Stimulated activated CD4-positive, alpha-beta T cell treated with anti-CD3 and anti-CD28 coated beads, Interleukin-15, amount 100 ng/mL, for 48 hours (primary cell): Measurements from ENCODE around the gene ADAM22.

Experiments
- DNase-seq, 2 donors: peaks; one replicate each; pipeline ENCODE4 v3.0.0-alpha.2; 2020; ENCODE audit warnings: low read depth in 2 of 2

ADAM22 gene

GRCh38 chr7:88105231-88105630 is 171.2 kb downstream of the ADAM22 start:
- no peak for DNase-seq

GRCh38 chr7:88106434-88106833 is 172.4 kb downstream of the ADAM22 start:
- DNase-seq = peak in 1 of 2 donors; percentile 3

GRCh38 chr7:88109612-88110011 is 175.6 kb downstream of the ADAM22 start:
- DNase-seq = no peak

GRCh38 chr7:88111140-88111743 is 177.2 kb downstream of the ADAM22 start:
- DNase-seq = no peak

DNA sequence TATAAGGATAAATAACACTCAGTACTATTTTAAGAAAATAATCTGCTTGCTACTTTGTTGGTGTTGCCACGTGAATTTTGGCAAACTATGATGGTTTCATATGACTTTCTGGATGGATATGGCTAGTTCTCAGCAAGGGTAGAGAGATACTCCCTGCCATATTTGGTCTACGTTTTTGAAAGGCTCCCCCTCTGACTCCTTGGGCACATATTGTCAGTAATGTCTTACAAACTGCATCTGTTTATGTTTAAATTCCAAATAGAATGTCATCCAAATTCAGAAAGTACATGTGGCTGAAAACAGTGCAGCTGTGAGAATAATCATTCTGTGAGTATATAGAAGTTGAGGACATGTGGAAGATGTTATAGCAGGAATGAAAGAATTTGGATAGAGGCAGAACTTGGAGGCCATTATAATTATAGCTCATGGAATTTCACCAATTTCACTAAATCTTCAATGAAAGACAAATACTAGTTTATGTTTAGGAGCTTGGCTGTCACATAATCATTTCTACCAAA is 178.0 kb downstream of the ADAM22 start:
- DNase-seq = no peak

GRCh38 chr7:88115258-88115796 is 181.3 kb downstream of the ADAM22 start:
- DNase-seq = no peak

DNA sequence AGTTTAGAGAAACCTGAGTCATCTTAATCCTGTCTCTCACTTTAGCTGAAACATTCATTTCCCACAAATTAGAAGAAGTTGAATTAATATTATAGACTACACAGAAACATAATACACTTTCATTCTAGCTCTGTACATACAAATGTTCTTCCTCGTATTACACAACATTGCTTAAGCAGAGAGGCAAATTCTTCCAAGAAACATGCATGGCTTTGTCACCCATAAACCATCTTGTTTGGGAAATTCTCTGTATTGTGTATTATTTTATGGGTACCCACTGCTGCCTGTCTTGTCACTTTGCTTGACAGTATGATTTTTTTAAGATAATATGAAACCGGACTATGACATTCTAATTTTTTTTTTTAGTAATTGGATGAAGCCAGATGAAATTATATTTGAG is 181.8 kb downstream of the ADAM22 start:
- DNase-seq = no peak

GRCh38 chr7:88116235-88116795 is 182.3 kb downstream of the ADAM22 start:
- DNase-seq = no peak

DNA sequence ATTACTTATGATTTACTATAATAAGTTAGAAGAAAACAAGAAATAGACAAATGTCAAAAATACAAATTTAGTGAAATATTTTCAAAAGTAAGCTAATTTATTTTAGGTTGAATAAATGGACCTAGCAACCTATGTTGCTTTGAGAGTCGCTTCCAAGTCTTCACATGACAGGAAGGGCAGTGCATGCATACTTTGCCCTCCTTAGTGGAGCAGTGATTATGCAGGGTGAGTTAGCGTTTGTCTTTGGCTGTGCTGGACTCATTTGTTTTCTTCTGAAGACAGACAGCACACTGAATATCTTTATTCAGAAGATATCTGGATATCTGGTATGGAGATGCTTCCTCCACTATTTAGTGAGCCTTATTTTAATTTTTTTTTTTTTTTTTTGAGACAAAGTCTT is 183.3 kb downstream of the ADAM22 start:
- no peak for DNase-seq

GRCh38 chr7:88121335-88121734 is 187.3 kb downstream of the ADAM22 start:
- DNase-seq = no peak

GRCh38 chr7:88127637-88128290 is 193.7 kb downstream of the ADAM22 start:
- DNase-seq = no peak

- no peak for DNase-seq
Observed at GRCh38 chr7:88132725-88133124, 198.7 kb downstream of the ADAM22 start.

GRCh38 chr7:88140947-88141346 is 206.9 kb downstream of the ADAM22 start:
- no peak for DNase-seq

DNA sequence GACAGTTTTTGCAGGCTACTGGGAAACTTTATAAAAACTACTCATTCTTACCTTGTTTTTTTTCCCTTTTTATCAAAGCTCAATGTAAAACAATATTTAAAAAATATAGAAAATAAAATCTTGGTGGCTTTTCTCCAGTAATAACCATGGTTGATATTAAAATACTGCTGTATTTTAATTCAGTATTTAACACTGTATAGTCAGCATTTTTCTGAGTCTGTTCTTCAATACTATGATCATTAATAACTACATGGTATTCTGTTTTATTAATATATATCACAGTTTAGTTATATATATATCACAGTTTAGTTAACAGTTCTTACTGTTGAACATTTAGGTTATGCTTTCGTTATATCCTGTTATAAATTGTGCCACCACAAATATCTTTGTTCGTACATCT is 207.4 kb downstream of the ADAM22 start:
- no peak for DNase-seq

- no peak for DNase-seq
Observed at GRCh38 chr7:88141953-88142352, 207.9 kb downstream of the ADAM22 start.

DNA sequence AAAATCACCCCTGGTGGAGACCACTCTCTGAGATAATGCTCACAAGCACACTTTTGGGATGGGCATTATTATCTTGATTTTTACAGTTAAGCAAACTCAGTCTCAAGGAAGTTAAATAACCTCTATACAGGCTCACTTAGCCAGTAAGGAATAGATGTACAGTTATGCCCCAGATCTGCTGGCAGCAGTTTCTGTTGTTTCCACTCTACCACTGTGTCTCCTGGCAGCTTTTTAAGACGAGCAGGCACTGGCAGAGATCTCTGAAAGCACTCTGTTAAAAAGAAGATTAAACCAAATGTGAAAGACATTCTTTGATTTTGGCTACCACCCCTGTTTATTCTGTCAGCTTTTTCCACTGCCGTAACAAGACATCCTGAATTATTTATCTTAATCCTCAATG is 212.6 kb downstream of the ADAM22 start:
- DNase-seq = no peak

DNA sequence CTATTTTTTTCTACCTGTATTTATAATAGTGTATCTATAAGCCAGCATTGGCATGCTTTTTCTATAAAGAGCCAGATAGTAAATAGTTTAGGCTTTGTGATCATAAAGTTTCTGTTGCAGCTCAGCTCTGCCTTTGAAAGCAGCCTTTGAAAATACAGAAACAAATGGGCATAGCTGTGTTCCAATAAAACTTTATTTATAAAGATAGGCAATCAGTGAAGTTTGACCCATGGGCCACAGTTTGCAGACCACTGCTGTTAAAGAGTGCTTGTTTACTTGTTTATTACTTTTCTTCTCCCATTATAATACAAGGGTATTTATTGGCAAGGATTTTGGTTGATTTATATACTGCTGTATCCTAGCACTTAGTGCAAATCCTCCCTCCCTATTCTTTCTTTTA is 213.3 kb downstream of the ADAM22 start:
- DNase-seq = no peak

DNA sequence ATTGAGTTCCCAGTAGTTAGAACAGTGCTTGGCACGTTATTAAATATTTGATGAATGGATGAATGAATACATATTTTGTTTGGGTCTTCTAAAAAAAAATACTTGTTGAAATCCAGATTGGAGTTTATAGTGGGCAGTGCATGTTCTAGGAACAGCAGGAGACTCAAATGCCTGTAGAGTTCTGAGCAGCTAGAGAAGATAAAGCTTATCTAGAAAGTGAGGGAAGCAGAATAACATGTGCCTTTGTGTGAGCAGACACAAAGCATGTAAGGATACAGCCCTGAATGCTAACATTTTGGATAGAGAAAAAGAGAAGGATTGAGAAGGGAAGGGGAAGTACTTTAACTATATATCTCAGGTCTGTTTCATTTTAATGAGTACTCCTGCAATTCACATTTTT is 213.9 kb downstream of the ADAM22 start:
- no peak for DNase-seq

GRCh38 chr7:88150033-88150432 is 216.0 kb downstream of the ADAM22 start:
- no peak for DNase-seq

GRCh38 chr7:88151119-88151790 is 217.2 kb downstream of the ADAM22 start:
- DNase-seq = no peak

- DNase-seq = no peak
Observed at GRCh38 chr7:88153378-88153777, 219.3 kb downstream of the ADAM22 start.

DNA sequence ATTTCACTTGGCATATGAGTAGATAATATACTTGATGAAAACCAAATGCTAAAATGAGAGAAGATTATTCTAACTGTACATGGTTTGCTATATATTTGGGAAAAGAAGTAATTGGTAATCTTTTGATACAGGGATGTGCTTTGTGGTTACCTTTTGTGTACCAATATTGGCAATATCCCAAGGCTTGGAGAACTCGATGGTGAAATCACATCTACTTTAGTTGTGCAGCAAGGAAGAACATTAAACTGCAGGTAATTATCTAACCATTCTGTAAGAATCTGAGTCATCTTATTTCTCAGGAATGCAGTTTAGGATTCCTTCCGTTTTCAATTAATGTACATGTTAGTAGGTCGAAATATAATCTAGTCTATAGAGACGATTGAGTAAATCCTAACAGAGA is 221.7 kb downstream of the ADAM22 start:
- DNase-seq = no peak
